Stimulated activated CD4-positive, alpha-beta T cell treated with anti-CD3 and anti-CD28 coated beads, Interleukin-4, amount 100 ng/mL, for 48 hours (primary cell): ENCODE results near the gene RRP12.
"Not testable (repeated sequence)": the region's sequence is repeated elsewhere in the genome, so short reads cannot be mapped to it uniquely, and the experiment has no call there.

Experiments
- DNase-seq, 2 donors: peaks; one replicate each; pipeline ENCODE4 v3.0.0-alpha.2; 2020; ENCODE audit warnings: low read depth in 2 of 2

RRP12 gene, protein sequence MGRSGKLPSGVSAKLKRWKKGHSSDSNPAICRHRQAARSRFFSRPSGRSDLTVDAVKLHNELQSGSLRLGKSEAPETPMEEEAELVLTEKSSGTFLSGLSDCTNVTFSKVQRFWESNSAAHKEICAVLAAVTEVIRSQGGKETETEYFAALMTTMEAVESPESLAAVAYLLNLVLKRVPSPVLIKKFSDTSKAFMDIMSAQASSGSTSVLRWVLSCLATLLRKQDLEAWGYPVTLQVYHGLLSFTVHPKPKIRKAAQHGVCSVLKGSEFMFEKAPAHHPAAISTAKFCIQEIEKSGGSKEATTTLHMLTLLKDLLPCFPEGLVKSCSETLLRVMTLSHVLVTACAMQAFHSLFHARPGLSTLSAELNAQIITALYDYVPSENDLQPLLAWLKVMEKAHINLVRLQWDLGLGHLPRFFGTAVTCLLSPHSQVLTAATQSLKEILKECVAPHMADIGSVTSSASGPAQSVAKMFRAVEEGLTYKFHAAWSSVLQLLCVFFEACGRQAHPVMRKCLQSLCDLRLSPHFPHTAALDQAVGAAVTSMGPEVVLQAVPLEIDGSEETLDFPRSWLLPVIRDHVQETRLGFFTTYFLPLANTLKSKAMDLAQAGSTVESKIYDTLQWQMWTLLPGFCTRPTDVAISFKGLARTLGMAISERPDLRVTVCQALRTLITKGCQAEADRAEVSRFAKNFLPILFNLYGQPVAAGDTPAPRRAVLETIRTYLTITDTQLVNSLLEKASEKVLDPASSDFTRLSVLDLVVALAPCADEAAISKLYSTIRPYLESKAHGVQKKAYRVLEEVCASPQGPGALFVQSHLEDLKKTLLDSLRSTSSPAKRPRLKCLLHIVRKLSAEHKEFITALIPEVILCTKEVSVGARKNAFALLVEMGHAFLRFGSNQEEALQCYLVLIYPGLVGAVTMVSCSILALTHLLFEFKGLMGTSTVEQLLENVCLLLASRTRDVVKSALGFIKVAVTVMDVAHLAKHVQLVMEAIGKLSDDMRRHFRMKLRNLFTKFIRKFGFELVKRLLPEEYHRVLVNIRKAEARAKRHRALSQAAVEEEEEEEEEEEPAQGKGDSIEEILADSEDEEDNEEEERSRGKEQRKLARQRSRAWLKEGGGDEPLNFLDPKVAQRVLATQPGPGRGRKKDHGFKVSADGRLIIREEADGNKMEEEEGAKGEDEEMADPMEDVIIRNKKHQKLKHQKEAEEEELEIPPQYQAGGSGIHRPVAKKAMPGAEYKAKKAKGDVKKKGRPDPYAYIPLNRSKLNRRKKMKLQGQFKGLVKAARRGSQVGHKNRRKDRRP (N-terminal part only)

DNA sequence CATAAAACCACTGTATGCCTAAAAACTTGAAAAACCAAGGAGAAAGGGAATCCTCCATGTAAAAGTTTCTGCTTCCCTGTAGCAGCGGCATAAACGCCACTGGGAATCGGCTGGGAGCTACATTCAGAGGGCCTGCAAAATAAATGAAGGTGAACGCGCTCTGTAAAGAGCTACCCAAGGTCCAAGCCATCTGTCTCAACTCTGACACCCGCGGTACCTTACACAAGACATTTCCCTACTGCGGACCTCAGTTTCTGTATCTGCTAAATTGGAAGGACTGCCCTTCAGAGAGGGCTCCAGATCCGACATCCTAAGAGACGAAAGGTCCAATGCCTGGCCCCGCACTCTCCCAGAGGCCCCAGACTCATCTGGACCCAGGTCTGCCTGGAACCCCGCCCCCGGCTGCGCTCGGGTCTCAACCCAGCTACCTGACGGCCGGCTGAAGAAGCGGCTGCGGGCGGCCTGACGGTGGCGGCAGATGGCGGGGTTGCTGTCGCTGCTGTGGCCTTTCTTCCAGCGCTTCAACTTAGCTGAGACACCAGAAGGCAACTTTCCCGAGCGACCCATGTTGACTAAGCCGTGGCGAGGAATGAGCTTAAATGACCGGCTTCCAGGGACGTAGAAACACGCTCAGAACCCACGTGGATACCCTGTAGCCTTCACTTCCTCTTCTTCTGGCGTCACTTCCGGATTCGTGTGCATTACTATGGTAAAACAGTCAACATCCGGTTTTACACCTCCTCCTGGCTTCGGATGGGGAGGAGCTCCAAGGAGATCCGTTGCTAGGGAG, at the start of gene RRP12:
Gene RRP12 (minus strand): TSS at position 676 of the 790 bp plus-strand sequence. CDS start 109 bp downstream, at position 567.
- DNase-seq = peak; percentile 56 to 81

DNA sequence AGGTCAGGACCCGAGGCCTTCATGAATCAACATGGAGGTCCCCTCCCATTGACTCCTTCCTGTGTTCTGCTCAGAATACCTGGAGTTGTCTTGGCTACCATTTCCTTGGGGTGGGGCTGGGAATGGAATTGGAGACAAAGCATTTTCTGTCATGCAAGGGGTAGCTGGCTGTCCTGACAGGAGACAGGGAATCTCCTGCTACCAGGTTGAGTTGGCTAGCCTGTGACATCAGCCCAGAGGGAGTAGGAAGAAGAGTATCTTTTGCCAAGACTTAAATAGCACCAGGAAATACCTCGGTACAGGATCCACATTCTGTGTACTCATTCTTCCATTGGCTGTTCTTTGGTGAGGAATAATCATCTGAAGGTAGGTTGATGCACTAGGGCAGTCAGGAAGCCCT, 49.7 kb upstream of the RRP12 start:
- DNase-seq = no peak

DNA sequence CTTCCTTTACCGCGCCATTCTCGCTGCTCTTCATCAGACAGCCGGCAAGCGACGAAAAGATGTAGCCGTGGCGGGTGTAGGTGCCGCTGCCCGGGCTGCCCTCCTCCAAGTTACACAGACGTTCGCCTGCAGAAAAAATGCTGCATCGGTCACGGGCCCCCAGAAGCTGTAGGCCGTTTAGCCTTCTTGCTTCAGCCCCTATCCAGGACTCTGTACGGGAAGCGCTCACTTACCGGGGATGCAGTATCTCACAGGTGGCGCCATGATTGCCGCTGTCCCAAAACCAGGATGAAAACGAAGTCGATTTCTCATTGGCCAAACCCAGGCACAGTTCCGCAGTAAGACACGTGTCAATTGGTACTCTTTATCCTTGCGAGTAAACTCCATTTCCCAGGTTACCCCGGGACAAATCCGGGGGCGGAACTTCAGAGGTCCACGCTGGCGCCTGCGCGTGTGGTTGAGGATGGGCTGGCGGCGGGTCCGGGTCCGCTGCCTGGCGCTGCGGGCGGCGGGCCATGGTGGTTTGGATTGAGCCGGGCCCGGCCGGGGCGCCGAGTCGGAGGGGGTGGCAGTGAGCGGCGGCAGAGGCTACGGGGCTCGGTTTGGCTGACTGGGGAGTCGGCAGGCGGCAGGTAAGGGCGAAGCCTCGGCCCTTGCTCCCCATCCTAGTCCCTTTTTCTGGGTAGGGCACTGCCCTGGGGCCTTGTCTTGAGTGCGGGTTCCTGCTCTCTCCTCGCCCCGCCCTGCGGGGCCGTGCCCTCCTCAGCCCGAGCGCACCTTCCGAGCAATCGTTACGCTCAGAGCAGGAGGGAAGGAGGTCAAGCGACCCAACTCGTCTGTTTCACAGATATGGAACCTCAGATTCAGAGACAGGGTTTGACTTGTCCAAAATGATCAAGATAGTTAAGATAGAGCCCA, 44.8 kb upstream of the RRP12 start, which contains the start of the genes EXOSC1 and ZDHHC16:
Gene EXOSC1 (minus strand): TSS at position 285 of the 918 bp plus-strand sequence. CDS start 21 bp downstream, at position 264.
Gene ZDHHC16 (plus strand): TSS at position 454 of the 918 bp plus-strand sequence. CDS start 5,501 bp downstream, outside the sequence.
- peak; percentile 85 to 92 for DNase-seq

DNA sequence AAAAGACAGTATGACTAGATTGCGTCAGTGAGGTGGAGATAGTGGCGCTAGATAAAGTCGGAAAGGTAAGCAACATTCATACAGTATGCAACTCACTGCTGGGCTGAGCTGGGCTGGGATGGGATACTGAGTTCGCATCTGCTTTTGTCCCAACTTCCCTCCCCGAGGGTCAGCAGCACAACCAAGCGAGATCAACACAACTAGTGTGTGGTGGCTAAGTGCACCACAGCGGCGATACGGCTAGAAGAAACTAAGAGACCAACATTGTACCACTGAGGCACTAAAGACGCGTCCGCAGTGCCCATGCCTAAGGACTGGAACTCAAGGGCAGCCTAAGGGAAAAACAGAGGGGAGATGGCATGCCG, 44.2 kb upstream of the RRP12 start:
- no peak for DNase-seq

DNA sequence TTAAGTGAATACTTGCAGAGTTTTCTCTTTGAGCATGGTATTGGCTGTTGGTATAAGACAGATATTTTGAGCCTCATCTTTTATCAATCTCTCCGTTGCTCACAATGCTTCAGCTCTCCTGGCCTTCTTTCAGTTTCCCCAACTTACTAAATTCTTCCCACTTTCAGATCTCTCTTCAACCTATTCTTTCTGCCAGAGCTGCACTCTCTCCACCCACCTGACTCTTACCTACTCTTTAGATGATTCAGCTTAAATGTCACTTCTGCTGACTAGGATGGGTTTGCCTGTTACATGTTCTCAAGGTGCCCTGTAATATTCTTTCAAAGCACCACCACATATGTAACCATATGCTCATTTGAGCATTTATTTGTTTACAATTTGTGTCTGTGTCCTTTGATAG, 43.1 kb upstream of the RRP12 start:
- DNase-seq = no peak

DNA sequence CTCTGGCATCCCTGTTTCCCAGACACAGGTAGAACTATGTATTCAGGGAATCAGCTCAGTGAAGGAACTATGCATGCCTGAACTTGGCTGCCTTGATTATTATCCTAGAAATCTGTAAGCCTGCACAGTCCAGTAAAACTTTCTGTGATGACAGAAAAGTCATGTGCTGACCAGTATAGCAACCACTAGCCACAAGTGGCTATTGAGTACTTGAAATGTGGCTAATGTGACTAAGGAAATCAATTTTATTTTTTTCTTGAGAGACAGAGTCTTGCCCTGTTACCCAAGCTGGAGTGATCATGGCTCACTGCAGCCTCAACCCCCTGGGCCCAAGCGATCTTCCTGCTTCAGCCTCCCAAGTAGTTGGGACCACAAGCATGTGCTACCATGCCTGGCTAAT, 41.1 kb upstream of the RRP12 start:
- DNase-seq = no peak

DNA sequence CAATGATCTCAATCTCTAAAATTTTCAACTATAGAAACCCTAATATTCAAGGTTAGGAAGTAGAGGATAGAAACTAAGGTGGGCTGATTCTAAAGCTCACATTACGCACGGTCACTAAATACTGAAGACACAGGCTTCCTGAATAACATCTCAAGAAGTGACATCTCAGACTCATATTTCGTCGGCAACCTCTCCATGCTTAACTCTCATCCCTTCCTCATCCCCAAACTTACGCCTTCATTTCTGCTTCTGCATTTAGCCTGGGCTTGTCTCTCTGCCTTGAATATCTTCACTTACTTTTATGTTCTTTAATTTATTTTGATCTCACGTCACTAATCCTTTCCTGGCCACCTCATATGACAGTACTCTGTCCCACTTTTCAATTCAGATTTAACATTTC, 34.1 kb upstream of the RRP12 start:
- DNase-seq = no peak

DNA sequence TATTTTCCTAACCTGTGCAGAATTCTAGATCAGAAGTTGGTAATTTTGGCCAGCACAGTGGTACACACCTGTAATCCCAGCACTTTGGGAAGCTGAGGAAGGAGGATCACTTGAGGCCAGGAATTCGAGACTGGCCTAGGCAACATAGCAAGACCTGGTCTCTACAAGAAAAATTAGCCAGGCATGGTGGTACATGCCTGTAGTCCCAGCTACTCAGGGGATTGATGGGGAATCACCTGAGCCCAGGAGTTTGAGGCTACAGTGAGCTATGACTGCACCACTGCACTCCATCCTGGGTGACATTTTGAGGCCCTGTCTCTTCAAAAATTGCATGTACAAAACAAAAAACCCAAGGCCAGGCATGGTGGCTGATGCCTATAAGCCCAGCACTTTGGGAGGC, 33.4 kb upstream of the RRP12 start:
- DNase-seq = no peak

DNA sequence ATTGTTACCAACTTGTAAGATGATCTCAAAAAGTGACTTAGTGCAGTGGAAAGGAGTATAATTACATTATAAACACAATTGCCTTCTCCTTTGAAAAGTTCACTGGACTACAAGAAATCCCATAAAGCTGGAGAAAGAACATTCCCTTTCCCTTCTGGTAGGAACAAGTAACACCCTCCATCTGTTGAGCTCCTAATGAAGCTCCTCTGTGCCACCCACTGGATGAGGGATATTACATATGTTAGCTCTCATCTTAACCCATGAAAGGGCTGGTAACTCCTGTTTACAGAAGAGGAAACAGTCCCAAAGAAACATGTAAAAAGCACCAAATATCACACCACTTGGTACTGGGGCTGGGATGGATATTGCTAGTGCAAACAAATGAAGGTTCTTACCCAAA, 32.9 kb upstream of the RRP12 start:
- DNase-seq = no peak

DNA sequence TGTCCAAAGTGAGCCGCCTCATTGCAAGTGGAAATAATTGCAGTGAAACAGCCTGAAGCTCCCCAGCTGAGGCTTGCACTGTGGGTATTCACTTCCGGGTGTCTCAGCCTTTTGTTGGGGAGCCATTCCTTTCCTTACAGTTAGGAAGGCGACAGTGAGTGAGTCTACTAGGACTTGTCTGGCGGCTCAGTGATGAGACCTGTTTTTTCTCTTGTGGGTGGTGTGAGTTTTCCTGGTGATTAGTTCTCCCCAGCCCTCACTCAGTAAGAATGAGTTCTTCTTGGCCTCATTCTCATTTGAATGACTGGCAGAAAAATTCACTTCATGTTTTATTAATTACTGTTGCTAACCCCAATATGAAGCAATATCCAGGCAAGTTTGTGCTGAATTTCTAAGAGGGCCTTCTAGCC, 27.4 kb upstream of the RRP12 start:
- DNase-seq = no peak

DNA sequence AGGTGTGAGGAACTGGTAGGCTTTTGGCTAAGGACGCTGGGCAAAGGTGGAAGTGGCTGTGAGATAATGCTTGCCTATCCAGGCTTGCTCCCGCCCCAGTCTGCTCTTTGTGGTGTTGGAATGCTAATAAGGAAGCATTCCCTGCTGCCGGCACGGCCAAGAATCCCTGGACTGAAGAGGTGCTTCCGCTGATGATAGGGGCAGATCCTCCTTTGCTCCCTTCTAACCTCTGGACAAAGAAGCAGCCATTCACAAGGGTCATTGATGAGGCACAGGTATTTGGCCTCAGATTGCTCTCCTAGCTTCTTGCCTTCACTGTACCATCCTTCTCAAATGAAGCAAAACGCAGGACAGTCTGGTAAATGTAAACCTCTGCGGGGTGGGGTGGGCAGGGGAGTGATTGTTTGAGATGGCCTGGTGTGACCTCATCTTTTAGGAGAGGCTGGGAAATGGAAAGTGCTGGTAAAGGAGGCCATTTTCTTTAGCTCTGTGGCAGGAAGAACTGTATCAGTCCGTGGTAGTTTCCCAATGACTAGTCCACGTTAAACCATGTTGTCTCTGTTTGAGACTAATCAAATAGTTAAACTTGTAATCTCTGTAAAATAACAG, 26.5 kb upstream of the RRP12 start:
- peak in 1 of 2 donors; percentile 48 for DNase-seq

DNA sequence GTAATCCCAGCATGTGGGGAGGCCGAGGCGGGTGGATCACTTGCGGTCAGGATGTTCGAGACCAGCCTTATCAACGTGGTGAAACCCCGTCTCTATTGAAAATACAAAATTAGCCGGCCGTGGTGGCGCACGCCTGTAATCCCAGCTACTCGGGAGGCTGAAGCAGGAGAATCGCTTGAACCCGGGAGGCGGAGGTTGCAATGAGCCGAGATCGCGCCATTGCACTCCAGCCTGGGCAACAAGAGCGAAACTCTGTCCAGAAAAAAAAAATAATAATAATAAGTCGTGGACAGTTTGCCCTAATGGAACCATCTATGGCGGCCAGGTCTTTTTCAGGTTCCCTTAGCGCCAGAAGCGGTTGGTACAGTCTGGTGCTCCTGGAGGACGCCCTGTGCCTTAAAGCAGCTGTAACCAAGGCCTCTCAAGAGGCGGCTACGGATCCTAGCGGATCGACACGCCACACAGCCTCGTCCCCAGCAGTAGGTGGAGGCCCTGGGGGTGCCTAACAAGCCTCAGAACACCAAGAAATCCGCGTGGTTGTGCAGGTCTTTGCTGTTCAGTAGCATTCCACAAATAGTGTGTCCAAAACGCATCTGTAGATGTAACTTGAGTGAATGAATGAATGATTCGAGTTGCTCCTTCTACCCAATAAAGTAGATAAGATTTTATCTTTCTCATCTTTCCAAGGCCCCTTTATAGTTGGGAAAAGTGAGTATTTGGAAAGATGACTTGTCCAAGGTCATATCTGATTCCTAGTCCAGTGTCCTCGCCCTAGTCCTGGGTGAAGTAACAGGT, 25.8 kb upstream of the RRP12 start:
- no peak for DNase-seq

DNA sequence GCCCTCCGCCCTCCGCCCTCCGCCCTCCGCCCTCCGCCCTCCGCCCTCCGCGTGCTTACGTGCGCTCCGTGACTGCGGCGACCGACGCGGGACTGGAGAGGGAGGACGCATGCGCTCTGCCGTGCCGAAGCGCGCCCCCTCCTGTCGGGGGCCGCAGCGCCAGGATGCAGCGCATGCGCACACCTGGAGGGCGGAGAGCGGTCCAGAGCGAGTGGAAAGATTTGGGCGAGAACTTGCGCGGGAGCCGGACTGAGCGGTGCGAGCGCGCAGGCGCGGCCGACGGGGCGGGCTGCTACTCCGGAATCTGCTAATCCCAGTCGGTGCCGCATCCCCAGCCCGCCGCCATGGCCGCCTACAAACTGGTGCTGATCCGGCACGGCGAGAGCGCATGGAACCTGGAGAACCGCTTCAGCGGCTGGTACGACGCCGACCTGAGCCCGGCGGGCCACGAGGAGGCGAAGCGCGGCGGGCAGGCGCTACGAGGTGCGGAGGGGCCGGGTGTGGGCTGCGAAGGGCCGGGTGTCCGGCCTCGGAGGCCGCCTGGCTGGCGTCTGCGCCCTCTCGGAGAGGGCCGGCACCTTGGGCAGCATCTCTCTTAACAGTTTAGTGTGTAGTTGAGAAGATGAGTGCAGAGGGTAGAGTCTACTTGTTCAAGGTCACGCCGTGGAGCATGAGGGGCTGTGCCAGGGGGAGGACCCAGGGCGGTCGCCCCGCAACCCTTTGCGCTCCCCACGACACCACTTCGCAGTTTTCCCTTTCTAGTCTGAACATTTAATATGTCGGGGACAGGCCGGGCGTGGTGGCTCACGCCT, 25.0 kb upstream of the RRP12 start, which contains the start of gene PGAM1:
Gene PGAM1 (plus strand): TSS at position 228 of the 812 bp plus-strand sequence. CDS start 117 bp downstream, at position 345.
- DNase-seq = peak; percentile 91

DNA sequence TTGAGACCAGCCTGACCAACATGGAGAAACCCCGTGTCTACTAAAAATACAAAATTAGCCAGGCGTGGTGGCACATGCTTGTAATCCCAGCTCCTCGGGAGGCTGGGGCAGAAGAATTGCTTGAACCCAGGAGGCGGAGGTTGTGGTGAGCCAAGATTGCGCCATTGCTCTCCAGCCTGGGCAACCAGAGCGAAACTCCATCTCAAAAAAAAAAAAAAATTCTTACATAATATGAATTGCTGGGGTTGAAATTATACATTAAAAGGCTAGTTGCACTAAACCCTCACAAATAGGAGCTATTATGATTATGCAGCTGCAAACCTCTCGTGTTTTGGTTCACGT, 22.6 kb upstream of the RRP12 start:
- not testable (repeated sequence) for DNase-seq

DNA sequence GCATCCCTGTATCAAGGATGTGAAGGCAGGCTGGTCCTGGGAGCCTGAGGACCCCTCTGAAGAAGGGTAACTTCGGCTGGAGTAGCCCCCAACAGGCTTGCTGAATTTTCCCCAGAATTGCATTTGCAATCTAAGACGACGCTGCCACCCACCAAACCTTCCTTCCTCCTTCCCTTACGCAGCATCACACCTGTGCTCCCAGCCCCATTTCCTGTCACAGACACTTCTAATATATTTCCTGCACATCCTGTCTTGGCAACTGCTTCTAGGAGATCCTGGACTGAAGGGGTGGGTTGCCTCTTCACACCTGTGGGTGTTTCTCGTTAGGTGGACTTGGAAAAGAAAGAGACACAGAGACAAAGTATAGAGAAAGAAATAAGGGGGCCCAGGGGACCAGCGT, 15.4 kb upstream of the RRP12 start:
- DNase-seq = no peak

DNA sequence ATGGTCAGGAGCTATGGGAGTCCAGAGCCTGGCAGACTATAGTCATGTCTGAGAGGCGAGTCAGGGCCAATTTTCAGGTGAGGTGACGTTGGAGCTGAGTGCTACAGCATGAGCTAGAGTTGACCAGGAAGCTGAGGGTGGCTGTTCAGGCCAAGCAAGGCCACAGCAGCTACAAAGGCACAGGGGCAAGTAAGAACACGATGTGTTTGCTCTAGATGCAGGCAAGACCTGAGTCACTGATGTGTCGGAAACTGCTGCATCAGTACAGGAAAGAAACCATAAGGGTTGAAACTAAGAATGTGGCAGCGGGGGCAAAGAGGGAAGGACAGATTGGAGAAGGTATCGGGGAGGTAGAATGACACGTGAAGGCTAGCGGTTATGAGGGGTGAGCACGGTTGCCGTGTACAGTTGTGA, 11.8 kb upstream of the RRP12 start:
- peak in 1 of 2 donors; percentile 70 for DNase-seq

DNA sequence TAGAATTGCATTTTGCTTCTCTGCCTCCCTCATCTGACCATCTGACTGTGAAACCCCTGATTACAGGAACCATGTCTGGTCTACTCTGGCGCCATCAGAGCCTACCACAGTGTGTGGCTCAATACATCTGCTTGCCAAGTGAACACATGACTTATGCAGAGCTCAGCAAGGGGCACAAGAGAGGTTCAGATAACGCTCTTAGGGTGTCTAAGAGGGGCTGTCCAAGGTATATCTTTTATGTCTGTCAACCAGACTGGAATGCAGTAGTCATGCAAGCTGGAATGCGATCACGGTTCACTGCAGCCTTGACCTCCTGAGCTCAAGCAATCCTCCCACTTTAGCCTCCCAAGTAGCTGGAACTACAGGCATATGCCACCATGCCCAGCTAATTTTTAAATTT, 10.3 kb upstream of the RRP12 start:
- DNase-seq = no peak
